GM12878 (cell line): ENCODE results near the gene GPC6. TPM values are rescaled to one million over a fixed set of nuclear protein-coding genes. Genes with fewer than 3 reads are reported as not detected.

Source experiments
- CBX5 ChIP-seq: sonication (generic); IDR thresholded peaks from 2 replicates; pipeline ENCODE4 v1.6.1; 2016; ENCODE audit warnings: low read depth, moderate library complexity, mild to moderate bottlenecking, inconsistent platforms
- CEBPZ ChIP-seq: fragments of 150-350 bp; IDR thresholded peaks from 2 replicates; pipeline ENCODE4 v1.6.1; 2016; ENCODE audit warnings: low read depth, low read length
- CREB1 ChIP-seq: IDR thresholded peaks from 2 replicates; pipeline ENCODE4 v1.6.1; 2012; ENCODE audit warnings: low read depth, mild to moderate bottlenecking, inconsistent platforms
- GABPA ChIP-seq: IDR thresholded peaks from 2 replicates; pipeline ENCODE4 v1.6.1; 2014; ENCODE audit warnings: antibody characterized with exemption, low read depth, mild to moderate bottlenecking, inconsistent platforms
- NKRF ChIP-seq: fragments of 450-650 bp; conservative IDR thresholded peaks from 2 replicates; pipeline ENCODE4 v1.6.1; 2017; ENCODE audit warnings: mild to moderate bottlenecking, moderate library complexity
- ZBTB33 ChIP-seq: fragments of 450-650 bp; IDR thresholded peaks from 2 replicates; pipeline ENCODE4 v1.6.1; 2017; ENCODE audit warnings: mild to moderate bottlenecking
- polyA plus RNA-seq, 11 experiments: library from polyadenylated mRNA; depleted of rRNA in 4 of 11; unstranded in 6 of 11; stranded (reverse) in 5 of 11; fragments of >200 nt; fragmentation: Nextera tagmentation in 4 of 11; fragmentation: Illumina TruSeq in 1 of 11; extraction: Ambion mirVana in 4 of 11; extraction: Trizol in 1 of 11; gene quantifications; 1 replicate in 1 of 11; 2 replicates in 10 of 11; pipeline versions ENCODE4 v1.2.1 to v1.2.3, GENCODE V29; 2011 to 2016; ENCODE audit warnings: inconsistent platforms in 2 of 11, missing spikeins in 2 of 11, low read depth in 1 of 11
- total RNA-seq, 4 experiments: library from RNA; depleted of rRNA in 3 of 4; stranded (reverse); fragments of >200 nt in 3 of 4; fragmentation: Illumina TruSeq in 1 of 4; extraction: Trizol in 1 of 4; gene quantifications; 2 replicates each; pipeline versions ENCODE4 v1.2.1 to v1.2.3, GENCODE V29; 2013 to 2021

Gene GPC6
- total and polyA plus RNA-seq, 10 of the 15 experiments (the other 5 are each of a cell fraction or from before 2014, with no cell fraction given): 0.03 to 0.04 (median 0.03) TPM; not detected in 7

GRCh38 chr13:93765811-93766210 is 539.2 kb downstream of the GPC6 start (continued):
- TF ChIP-seq CEBPZ (no peak), CREB1 (no peak), CBX5 (no peak), ZBTB33 (no peak), NKRF (no peak), GABPA (no peak)
